HepG2 (cell line): Measurements from ENCODE around the gene MEAF6. TPM values are rescaled to one million over a fixed set of nuclear protein-coding genes. Genes with fewer than 3 reads are reported as not detected.
A peak's percentile ranks its signal among the peaks of the same experiment; 100 is the strongest.

Source experiments
- BHLHE40 ChIP-seq: IDR thresholded peaks from 2 replicates; pipeline ENCODE4 v1.6.1; 2011; ENCODE audit warnings: low read length, improper control_type of control experiment
- CHD4 ChIP-seq: fragments of 200-600 bp; sonication (generic); IDR thresholded peaks from 2 replicates; pipeline ENCODE4 v1.7.0; 2017; ENCODE audit warnings: mild to moderate bottlenecking, low read length, borderline replicate concordance
- ESRRA ChIP-seq: sonication (generic); formaldehyde crosslinking; IDR thresholded peaks from 2 replicates; pipeline ENCODE4 v1.5.1; 2020; ENCODE audit warnings: mild to moderate bottlenecking, low read depth, missing genetic modification reagents
- HNRNPH1 ChIP-seq: fragments of 200-400 bp; formaldehyde crosslinking; optimal IDR thresholded peaks from 2 replicates; pipeline ENCODE3; 2017; ENCODE audit warnings: mild to moderate bottlenecking, low read depth, low read length
- KAT7 ChIP-seq: IDR thresholded peaks from 2 replicates; pipeline ENCODE4 v1.6.1; 2018; ENCODE audit warnings: borderline replicate concordance, missing compliant biosample characterization
- KDM4B ChIP-seq: sonication (generic); formaldehyde crosslinking; IDR thresholded peaks from 2 replicates; pipeline ENCODE4 v1.4.0; 2020; ENCODE audit warnings: missing genetic modification reagents
- MYNN ChIP-seq: sonication (generic); formaldehyde crosslinking; IDR thresholded peaks from 2 replicates; pipeline ENCODE4 v1.4.0; 2020; ENCODE audit warnings: mild to moderate bottlenecking, low read depth, missing genetic modification reagents
- NFATC3 ChIP-seq: sonication (generic); formaldehyde crosslinking; IDR thresholded peaks from 2 replicates; pipeline ENCODE4 v1.5.1; 2020; ENCODE audit warnings: mild to moderate bottlenecking, missing genetic modification reagents
- NFE2L1 ChIP-seq: sonication (generic); formaldehyde crosslinking; IDR thresholded peaks from 2 replicates; pipeline ENCODE4 v1.4.0; 2020; ENCODE audit warnings: missing genetic modification reagents, mild to moderate bottlenecking, borderline replicate concordance
- PHB2 ChIP-seq: fragments of 450-650 bp; IDR thresholded peaks from 2 replicates; pipeline ENCODE4 v1.6.1; 2018; ENCODE audit not compliant: partially characterized antibody
- RXRB ChIP-seq: IDR thresholded peaks from 2 replicates; pipeline ENCODE4 v1.6.1; 2016; ENCODE audit warnings: borderline replicate concordance, missing genetic modification reagents, missing compliant biosample characterization
- SNRNP70 ChIP-seq: fragments of 200-400 bp; formaldehyde crosslinking; IDR thresholded peaks from 2 replicates; pipeline ENCODE4 v1.6.1; 2017; ENCODE audit warnings: mild to moderate bottlenecking, low read depth, low read length, moderate library complexity
- THAP7 ChIP-seq: sonication (generic); formaldehyde crosslinking; IDR thresholded peaks from 2 replicates; pipeline ENCODE4 v1.8.1; 2023; ENCODE audit warnings: mild to moderate bottlenecking, missing genetic modification reagents
- TMF1 ChIP-seq: sonication (generic); formaldehyde crosslinking; IDR thresholded peaks from 2 replicates; pipeline ENCODE4 v1.8.1; 2022; ENCODE audit warnings: low read depth, missing genetic modification reagents
- ZKSCAN1 ChIP-seq: fragments of 150-350 bp; IDR thresholded peaks from 2 replicates; pipeline ENCODE4 v1.6.1; 2014; ENCODE audit warnings: low read length
- ZMYM2 ChIP-seq: sonication (generic); formaldehyde crosslinking; IDR thresholded peaks from 2 replicates; pipeline ENCODE4 v1.8.0; 2022; ENCODE audit warnings: mild to moderate bottlenecking, missing genetic modification reagents
- ZNF3 ChIP-seq: IDR thresholded peaks from 2 replicates; pipeline ENCODE4 v1.7.0; 2017; ENCODE audit warnings: inconsistent platforms
- ZSCAN21 ChIP-seq: sonication (generic); formaldehyde crosslinking; IDR thresholded peaks from 2 replicates; pipeline ENCODE4 v1.8.0; 2022; ENCODE audit warnings: mild to moderate bottlenecking, missing genetic modification reagents, moderate library complexity, borderline replicate concordance
- polyA plus RNA-seq, 8 experiments: library from polyadenylated mRNA; depleted of rRNA in 3 of 8; stranded (reverse) in 7 of 8; unstranded in 1 of 8; fragments of >200 nt; fragmentation: Illumina TruSeq in 4 of 8; extraction: Trizol in 4 of 8; gene quantifications; 2 replicates each; pipeline versions ENCODE4 v1.2.1 to v1.2.3, GENCODE V29; 2011 to 2016; ENCODE audit warnings: low read depth in 4 of 8, missing spikeins in 1 of 8, mixed read lengths in 1 of 8; ENCODE audit not compliant: insufficient read depth in 1 of 8
- total RNA-seq, 5 experiments: library from RNA; depleted of rRNA; stranded (reverse); fragments of >200 nt; fragmentation: Illumina TruSeq; extraction: Trizol; gene quantifications; 2 replicates each; pipeline ENCODE4 v1.2.3, GENCODE V29; 2016; ENCODE audit warnings: low read depth in 1 of 5
- TF ChIP-seq, protein P1 (sequence below): sonication (generic); formaldehyde crosslinking; IDR thresholded peaks from 2 replicates; pipeline ENCODE4 v1.4.0; 2020; ENCODE audit warnings: missing genetic modification reagents, borderline replicate concordance
- TF ChIP-seq, protein P2 (sequence below): sonication (generic); formaldehyde crosslinking; IDR thresholded peaks from 2 replicates; pipeline ENCODE4 v1.5.1; 2020; ENCODE audit warnings: missing genetic modification reagents, mild to moderate bottlenecking, borderline replicate concordance
- TF ChIP-seq, protein P3 (sequence below): sonication (generic); formaldehyde crosslinking; IDR thresholded peaks from 2 replicates; pipeline ENCODE4 v1.8.0; 2023; ENCODE audit warnings: mild to moderate bottlenecking, missing genetic modification reagents

MEAF6 gene
- total and polyA plus RNA-seq, 2 of the 13 experiments (the other 11 are each of a cell fraction or from before 2014, with no cell fraction given): 29.5 to 45.6 TPM

GRCh38 chr1:37553927-37554808 lies 39.6 kb upstream of the MEAF6 start, which contains the start of gene SNIP1 (continued):
- TF ChIP-seq ESRRA (CRISPR knock-in tag) (no peak), ZKSCAN1 (no peak), PHB2 (no peak), HNRNPH1 (no peak), THAP7 (CRISPR knock-in tag) (no peak), SNRNP70 (no peak), TMF1 (CRISPR knock-in tag) (peak; percentile 37; the same call in 1 of the 2 replicates), KAT7 (CRISPR knock-in tag) (peak; percentile 71; the same call in 1 of the 2 replicates), ZSCAN21 (CRISPR knock-in tag) (peak; percentile 50; the same call in 1 of the 2 replicates), KDM4B (CRISPR knock-in tag) (peak; percentile 33; the same call in 1 of the 2 replicates), NFATC3 (CRISPR knock-in tag) (no peak), BHLHE40 (peak; percentile 97), MYNN (CRISPR knock-in tag) (no peak), ZNF3 (CRISPR knock-in tag) (no peak), RXRB (CRISPR knock-in tag) (no peak), ZMYM2 (CRISPR knock-in tag) (peak; percentile 77), CHD4 (no peak), NFE2L1 (CRISPR knock-in tag) (no peak)
- TF ChIP-seq, protein P1, sequence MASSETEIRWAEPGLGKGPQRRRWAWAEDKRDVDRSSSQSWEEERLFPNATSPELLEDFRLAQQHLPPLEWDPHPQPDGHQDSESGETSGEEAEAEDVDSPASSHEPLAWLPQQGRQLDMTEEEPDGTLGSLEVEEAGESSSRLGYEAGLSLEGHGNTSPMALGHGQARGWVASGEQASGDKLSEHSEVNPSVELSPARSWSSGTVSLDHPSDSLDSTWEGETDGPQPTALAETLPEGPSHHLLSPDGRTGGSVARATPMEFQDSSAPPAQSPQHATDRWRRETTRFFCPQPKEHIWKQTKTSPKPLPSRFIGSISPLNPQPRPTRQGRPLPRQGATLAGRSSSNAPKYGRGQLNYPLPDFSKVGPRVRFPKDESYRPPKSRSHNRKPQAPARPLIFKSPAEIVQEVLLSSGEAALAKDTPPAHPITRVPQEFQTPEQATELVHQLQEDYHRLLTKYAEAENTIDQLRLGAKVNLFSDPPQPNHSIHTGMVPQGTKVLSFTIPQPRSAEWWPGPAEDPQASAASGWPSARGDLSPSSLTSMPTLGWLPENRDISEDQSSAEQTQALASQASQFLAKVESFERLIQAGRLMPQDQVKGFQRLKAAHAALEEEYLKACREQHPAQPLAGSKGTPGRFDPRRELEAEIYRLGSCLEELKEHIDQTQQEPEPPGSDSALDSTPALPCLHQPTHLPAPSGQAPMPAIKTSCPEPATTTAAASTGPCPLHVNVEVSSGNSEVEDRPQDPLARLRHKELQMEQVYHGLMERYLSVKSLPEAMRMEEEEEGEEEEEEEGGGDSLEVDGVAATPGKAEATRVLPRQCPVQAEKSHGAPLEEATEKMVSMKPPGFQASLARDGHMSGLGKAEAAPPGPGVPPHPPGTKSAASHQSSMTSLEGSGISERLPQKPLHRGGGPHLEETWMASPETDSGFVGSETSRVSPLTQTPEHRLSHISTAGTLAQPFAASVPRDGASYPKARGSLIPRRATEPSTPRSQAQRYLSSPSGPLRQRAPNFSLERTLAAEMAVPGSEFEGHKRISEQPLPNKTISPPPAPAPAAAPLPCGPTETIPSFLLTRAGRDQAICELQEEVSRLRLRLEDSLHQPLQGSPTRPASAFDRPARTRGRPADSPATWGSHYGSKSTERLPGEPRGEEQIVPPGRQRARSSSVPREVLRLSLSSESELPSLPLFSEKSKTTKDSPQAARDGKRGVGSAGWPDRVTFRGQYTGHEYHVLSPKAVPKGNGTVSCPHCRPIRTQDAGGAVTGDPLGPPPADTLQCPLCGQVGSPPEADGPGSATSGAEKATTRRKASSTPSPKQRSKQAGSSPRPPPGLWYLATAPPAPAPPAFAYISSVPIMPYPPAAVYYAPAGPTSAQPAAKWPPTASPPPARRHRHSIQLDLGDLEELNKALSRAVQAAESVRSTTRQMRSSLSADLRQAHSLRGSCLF: no peak
- TF ChIP-seq, protein P2, sequence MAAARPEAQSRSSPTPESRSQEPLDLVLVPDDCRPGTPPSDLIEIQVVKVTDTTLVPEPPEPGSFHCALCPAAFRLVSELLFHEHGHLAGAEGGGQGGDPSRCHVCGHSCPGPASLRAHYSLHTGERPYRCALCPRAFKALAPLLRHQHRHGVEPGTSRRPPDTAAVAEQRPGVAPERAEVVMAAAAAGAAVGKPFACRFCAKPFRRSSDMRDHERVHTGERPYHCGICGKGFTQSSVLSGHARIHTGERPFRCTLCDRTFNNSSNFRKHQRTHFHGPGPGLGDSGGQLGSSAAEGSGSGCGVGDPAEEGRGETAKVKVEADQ (CRISPR knock-in tag): no peak
- TF ChIP-seq, protein P3, sequence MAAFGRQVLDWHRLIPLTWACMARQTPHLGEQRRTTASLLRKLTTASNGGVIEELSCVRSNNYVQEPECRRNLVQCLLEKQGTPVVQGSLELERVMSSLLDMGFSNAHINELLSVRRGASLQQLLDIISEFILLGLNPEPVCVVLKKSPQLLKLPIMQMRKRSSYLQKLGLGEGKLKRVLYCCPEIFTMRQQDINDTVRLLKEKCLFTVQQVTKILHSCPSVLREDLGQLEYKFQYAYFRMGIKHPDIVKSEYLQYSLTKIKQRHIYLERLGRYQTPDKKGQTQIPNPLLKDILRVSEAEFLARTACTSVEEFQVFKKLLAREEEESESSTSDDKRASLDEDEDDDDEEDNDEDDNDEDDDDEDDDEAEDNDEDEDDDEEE (CRISPR knock-in tag): no peak
